ENCODE data around the gene KCNG4. TPM values are rescaled to one million over a fixed set of nuclear protein-coding genes. Genes with fewer than 3 reads are reported as not detected.

The KCNG4 gene
- total RNA-seq, 1 experiment from 2014 or later, result not detected

- Histone ChIP-seq H3K27ac (ENCODE audit: low read depth, low read length) (no peak overlapping the region), H3K9me3 (ENCODE audit: control insufficient read depth in 1 of 2, insufficient read depth in 1 of 2, low read depth in 1 of 2, low read length in 2 of 2) (no peaks in the 10 kb centered on the region), H4K20me1 (ENCODE audit: insufficient read depth) (no peaks in the 10 kb centered on the region), H3K27me3 (ENCODE audit: insufficient read depth, low read length) (peaks cover 11% of the 10 kb centered on the region; the same call in 1 of the 2 replicates), H3K79me2 (ENCODE audit: insufficient read depth, low read length) (no peaks in the 10 kb centered on the region), H3K4me2 (ENCODE audit: low read length) (no peak overlapping the region), H3K4me1 (ENCODE audit: control insufficient read depth in 1 of 2, insufficient read depth in 2 of 2, low read length in 2 of 2) (no peaks in the 10 kb centered on the region), H3K4me3 (replicated peaks in 1 of 2; ENCODE audit: low read depth in 1 of 2, low read length in 2 of 2) (no peak overlapping the region), H2AFZ (ENCODE audit: low read depth, low read length, poor library complexity, severe bottlenecking) (no peak overlapping the region), H3K9me2 (ENCODE audit: insufficient read depth) (no peaks in the 10 kb centered on the region), H3K9ac (ENCODE audit: low read length) (no peak overlapping the region), H3K36me3 (ENCODE audit: control insufficient read depth in 1 of 2, insufficient read depth in 2 of 2, low read length in 2 of 2) (no peaks in the 10 kb centered on the region)
- CTCF ChIA-PET, result interaction anchor here (3.8 kb wide), 1 partner anchor 19 kb away, joined by 22 read pairs; no protein-coding TSS in a partner anchor
- no peak for TF ChIP-seq REST (IDR thresholded peaks at IDR 0.05; ENCODE audit: low read depth)
- TF ChIP-seq ZBTB33 (IDR thresholded peaks at IDR 0.05; ENCODE audit: extremely low read depth, insufficient replicate concordance, low read length), result no peak
- no peak for TF ChIP-seq SIN3A (IDR thresholded peaks at IDR 0.05; ENCODE audit: low read depth)
- no peak for TF ChIP-seq ATF3 (IDR thresholded peaks at IDR 0.05)
- no peak for TF ChIP-seq JUND (IDR thresholded peaks at IDR 0.05)
- TF ChIP-seq EGR1 (IDR thresholded peaks at IDR 0.05; ENCODE audit: low read depth), result no peak
- TF ChIP-seq POLR2AphosphoS5 (IDR thresholded peaks at IDR 0.05; ENCODE audit: low read depth, low read length), result no peak
- TF ChIP-seq ELF1 (IDR thresholded peaks at IDR 0.05; ENCODE audit: borderline replicate concordance, low read depth), result no peak
- TF ChIP-seq ZFX (IDR thresholded peaks at IDR 0.05), result no peak
- no peak for TF ChIP-seq EZH2 (IDR thresholded peaks at IDR 0.05)
- no peak for TF ChIP-seq FOSL1 (IDR thresholded peaks at IDR 0.05; ENCODE audit: low read depth)
- no peak for TF ChIP-seq POLR2A (IDR thresholded peaks at IDR 0.05; ENCODE audit: borderline replicate concordance, extremely low read depth, insufficient read depth, insufficient read length)
- TF ChIP-seq EZH2phosphoT487 (IDR thresholded peaks at IDR 0.05; ENCODE audit: borderline replicate concordance), result no peak
- TF ChIP-seq ZNF274 (IDR thresholded peaks at IDR 0.05; ENCODE audit: low read depth, low read length), result no peak
- TF ChIP-seq MAX (IDR thresholded peaks at IDR 0.05), result no peak
- TF ChIP-seq RAD21 (IDR thresholded peaks at IDR 0.05; ENCODE audit: low read depth), result no peak
- no peak for TF ChIP-seq YY1 (IDR thresholded peaks at IDR 0.05; ENCODE audit: extremely low read depth, insufficient replicate concordance, low read depth, low read length)
- no peak for TF ChIP-seq CBX3 (IDR thresholded peaks at IDR 0.05; ENCODE audit: low read depth)
- no peak for TF ChIP-seq CTCF (IDR thresholded peaks at IDR 0.05 in 2 of 3, conservative IDR thresholded peaks at IDR 0.05 in 1 of 3; ENCODE audit: borderline replicate concordance in 1 of 3, insufficient read depth in 1 of 3, low read depth in 2 of 3, low read length in 2 of 3)
- no peak for ATAC-seq
- RAD21 ChIA-PET (ENCODE audit: low non-redundant PET in 1 of 2, low total read pairs in 2 of 2, uncharacterized antibody in 2 of 2, unreplicated experiment in 2 of 2), result no interaction called here
- BruUV-seq (replicated peaks), result no TSS peak
- no peak for DNase-seq (ENCODE audit: low read depth, low spot score)
- POLR2A ChIA-PET, result no interaction called here
- intact Hi-C loops (cut with micrococcal nuclease), result no loop called here
These were observed 18.5 kb upstream of the KCNG4 start for GRCh38 chr16:84258266-84258665.

Measured in HCT116 (cell line).